Measurements from ENCODE around the gene PKNOX2.

PKNOX2 gene

GRCh38 chr11:125369808-125370207 lies 205.3 kb downstream of the PKNOX2 start:
- Mint-ChIP-seq H3K36me3 (ENCODE audit: low read depth) (no peaks in the 10 kb centered on the region), H3K4me3 (no peak overlapping the region), H3K27ac (no peak overlapping the region), H3K9me3 (no peaks in the 10 kb centered on the region), H3K4me1 (ENCODE audit: low read depth) (no peaks in the 10 kb centered on the region), H3K27me3 (ENCODE audit: low read depth) (peaks cover 25% of the 10 kb centered on the region)
- no peak for DNase-seq (ENCODE audit: low spot score)

- DNase-seq (ENCODE audit: low spot score) = no peak
- Mint-ChIP-seq H3K4me1 (ENCODE audit: low read depth) (no peaks in the 10 kb centered on the region), H3K36me3 (ENCODE audit: low read depth) (no peaks in the 10 kb centered on the region), H3K27me3 (ENCODE audit: low read depth) (peaks cover 25% of the 10 kb centered on the region), H3K27ac (no peak overlapping the region), H3K9me3 (no peaks in the 10 kb centered on the region), H3K4me3 (no peak overlapping the region)
These were observed 206.2 kb downstream of the PKNOX2 start for GRCh38 chr11:125370561-125371389.

- H3K4me1 Mint-ChIP-seq (ENCODE audit: low read depth) = no peaks in the 10 kb centered on the region
- H3K9me3 Mint-ChIP-seq = no peaks in the 10 kb centered on the region
- DNase-seq (ENCODE audit: low spot score) = no peak
- H3K27ac Mint-ChIP-seq = no peak overlapping the region
- no peak overlapping the region for H3K4me3 Mint-ChIP-seq
- peaks cover 25% of the 10 kb centered on the region for H3K27me3 Mint-ChIP-seq (ENCODE audit: low read depth)
- no peaks in the 10 kb centered on the region for H3K36me3 Mint-ChIP-seq (ENCODE audit: low read depth)
These were observed 206.9 kb downstream of the PKNOX2 start for GRCh38 chr11:125371431-125371935.

- no peak overlapping the region for H3K4me3 Mint-ChIP-seq
- H3K27ac Mint-ChIP-seq = no peak overlapping the region
- H3K36me3 Mint-ChIP-seq (ENCODE audit: low read depth) = no peaks in the 10 kb centered on the region
- H3K9me3 Mint-ChIP-seq = no peaks in the 10 kb centered on the region
- no peak for DNase-seq (ENCODE audit: low spot score)
- H3K27me3 Mint-ChIP-seq (ENCODE audit: low read depth) = peaks cover 25% of the 10 kb centered on the region
- no peaks in the 10 kb centered on the region for H3K4me1 Mint-ChIP-seq (ENCODE audit: low read depth)
These were observed 207.5 kb downstream of the PKNOX2 start for GRCh38 chr11:125372088-125372487.

DNA sequence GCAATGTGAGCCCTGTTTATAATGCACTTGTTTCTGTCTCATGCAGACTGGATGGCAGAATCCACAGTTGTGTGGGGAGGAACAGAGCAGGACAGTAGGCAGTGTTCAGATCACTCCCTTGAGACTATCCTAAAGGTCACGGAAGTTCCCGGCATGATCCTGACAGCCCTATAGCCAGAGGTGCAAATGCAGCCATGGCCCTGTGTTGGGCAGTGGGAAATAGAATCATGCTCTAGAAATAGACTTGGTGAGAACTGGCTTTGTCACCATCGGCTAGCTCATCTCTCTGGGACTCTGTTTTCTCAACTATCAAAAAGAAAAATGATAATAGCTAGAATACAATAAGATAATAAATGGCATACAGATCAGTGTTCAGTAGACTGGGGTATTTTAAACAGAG lies 208.4 kb downstream of the PKNOX2 start:
- Mint-ChIP-seq H3K27ac (no peak overlapping the region), H3K4me3 (no peak overlapping the region), H3K27me3 (ENCODE audit: low read depth) (peaks cover 25% of the 10 kb centered on the region), H3K9me3 (no peaks in the 10 kb centered on the region), H3K4me1 (ENCODE audit: low read depth) (no peaks in the 10 kb centered on the region), H3K36me3 (ENCODE audit: low read depth) (no peaks in the 10 kb centered on the region)
- no peak for DNase-seq (ENCODE audit: low spot score)

DNA sequence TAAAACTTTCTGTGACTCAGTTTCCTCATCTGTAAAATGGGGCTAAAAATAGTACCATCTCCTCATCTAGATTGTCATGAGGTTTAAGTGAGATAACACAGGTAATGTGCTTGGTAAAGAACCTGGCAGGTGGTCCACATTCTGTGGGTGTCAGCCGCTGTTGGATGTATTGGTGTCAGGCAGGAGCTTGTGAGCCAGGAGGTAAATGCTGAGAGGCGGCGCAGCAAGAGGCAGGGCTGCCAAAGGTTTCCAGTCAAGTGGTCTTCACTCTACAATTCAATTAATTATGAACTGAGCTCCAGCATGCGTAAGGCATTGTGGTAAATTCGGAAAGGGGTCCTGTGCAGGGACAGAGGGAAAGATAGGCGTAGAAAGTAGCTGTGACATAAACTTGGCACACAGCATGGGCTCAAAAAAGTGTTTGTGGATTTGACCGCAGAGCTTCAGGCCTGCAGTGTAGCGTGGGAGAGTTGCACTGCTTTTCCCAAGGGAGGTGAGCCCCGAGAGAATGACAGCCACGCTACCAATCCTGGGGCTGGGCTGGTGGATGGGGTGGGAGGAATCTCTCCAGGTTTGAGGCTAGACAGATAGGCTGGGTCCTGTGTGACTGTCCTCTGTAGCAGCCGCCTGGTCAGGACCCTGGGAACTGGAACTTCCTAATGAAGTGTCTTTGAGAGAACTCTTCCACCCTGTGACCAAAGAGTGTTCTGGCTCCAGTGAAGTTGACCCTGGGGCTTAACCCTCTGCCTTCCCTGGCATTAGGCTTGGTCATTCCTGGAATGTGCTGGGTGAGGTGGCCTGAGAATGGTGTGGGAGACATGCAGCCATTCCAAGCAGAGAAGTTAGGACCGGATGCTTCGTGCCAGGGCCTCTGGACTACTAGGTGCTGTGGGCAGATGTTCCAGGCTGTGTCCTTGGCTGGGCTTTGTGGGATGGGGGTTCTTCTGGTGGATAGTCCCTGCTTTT lies 209.2 kb downstream of the PKNOX2 start:
- Mint-ChIP-seq H3K36me3 (ENCODE audit: low read depth) (no peaks in the 10 kb centered on the region), H3K4me3 (no peak overlapping the region), H3K27ac (no peak overlapping the region), H3K4me1 (ENCODE audit: low read depth) (no peaks in the 10 kb centered on the region), H3K9me3 (no peaks in the 10 kb centered on the region), H3K27me3 (ENCODE audit: low read depth) (peaks cover 26% of the 10 kb centered on the region)
- no peak for DNase-seq (ENCODE audit: low spot score)

GRCh38 chr11:125374398-125374797 lies 209.8 kb downstream of the PKNOX2 start:
- no peak overlapping the region for H3K27ac Mint-ChIP-seq
- H3K36me3 Mint-ChIP-seq (ENCODE audit: low read depth) = no peaks in the 10 kb centered on the region
- peaks cover 26% of the 10 kb centered on the region for H3K27me3 Mint-ChIP-seq (ENCODE audit: low read depth)
- H3K4me3 Mint-ChIP-seq = no peak overlapping the region
- H3K4me1 Mint-ChIP-seq (ENCODE audit: low read depth) = no peaks in the 10 kb centered on the region
- no peak for DNase-seq (ENCODE audit: low spot score)
- H3K9me3 Mint-ChIP-seq = no peaks in the 10 kb centered on the region

DNA sequence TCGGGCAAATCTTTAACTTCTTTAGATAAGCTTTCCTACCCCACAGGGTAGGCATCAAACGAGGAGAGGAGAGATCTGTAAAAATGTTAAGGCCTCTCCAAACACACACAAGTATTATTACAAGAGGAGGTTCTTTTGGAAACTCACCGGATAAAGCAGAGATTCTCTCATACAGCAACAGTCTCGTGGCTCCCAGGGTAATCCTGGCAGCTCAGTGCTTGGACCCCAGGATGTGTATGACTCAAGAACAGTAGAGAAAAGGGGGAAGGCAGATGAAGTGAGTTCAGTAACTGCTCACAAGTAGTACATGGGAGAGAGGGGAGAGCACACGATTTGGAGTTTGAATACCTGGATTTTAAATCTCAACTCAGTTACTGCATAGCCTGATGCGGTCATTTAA lies 210.6 kb downstream of the PKNOX2 start:
- no peak overlapping the region for H3K4me3 Mint-ChIP-seq
- H3K36me3 Mint-ChIP-seq (ENCODE audit: low read depth) = no peaks in the 10 kb centered on the region
- no peak overlapping the region for H3K27ac Mint-ChIP-seq
- no peaks in the 10 kb centered on the region for H3K4me1 Mint-ChIP-seq (ENCODE audit: low read depth)
- no peaks in the 10 kb centered on the region for H3K9me3 Mint-ChIP-seq
- peaks cover 24% of the 10 kb centered on the region for H3K27me3 Mint-ChIP-seq (ENCODE audit: low read depth)
- no peak for DNase-seq (ENCODE audit: low spot score)

DNA sequence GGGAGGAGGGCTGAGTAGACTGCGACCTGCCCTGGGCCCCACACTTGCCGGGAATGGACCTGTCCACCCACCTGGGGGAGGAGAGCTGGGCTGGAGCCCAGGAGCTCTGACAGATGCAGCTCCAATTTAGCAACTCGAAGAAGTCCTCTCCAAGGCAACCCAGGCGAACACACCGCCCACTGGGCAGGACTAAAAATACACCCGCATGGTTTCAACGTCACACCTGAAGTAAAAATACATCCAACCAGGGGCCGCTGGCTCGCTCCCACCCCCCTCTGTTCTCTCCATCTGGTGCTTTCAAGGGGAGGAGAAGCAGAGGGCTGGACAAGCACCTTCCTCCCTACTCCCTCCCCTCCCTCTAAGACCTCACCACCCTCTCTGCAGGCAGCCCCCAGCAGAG lies 211.6 kb downstream of the PKNOX2 start:
- H3K4me1 Mint-ChIP-seq (ENCODE audit: low read depth) = no peaks in the 10 kb centered on the region
- H3K4me3 Mint-ChIP-seq = no peak overlapping the region
- H3K9me3 Mint-ChIP-seq = no peaks in the 10 kb centered on the region
- H3K36me3 Mint-ChIP-seq (ENCODE audit: low read depth) = no peaks in the 10 kb centered on the region
- no peak overlapping the region for H3K27ac Mint-ChIP-seq
- no peak for DNase-seq (ENCODE audit: low spot score)
- peaks cover 15% of the 10 kb centered on the region for H3K27me3 Mint-ChIP-seq (ENCODE audit: low read depth)

DNA sequence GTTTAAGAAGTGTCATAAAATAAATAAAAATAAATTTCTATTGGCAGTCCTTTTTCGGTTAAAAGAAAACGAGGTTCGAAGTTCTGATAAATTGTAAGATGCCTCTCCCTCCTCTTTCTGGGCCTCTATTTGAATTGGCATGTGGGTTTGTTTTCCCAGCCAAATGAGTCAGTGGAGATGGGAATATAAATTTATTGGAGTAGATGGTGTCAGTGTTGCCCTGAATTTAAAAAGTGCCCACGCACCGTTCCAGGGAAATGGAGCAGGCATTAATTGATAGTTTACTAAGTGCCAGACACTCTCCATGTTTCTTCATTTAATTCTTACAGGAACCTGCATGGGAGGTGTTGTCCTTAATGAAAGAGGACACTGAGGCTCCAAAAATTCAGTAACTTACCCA lies 212.3 kb downstream of the PKNOX2 start:
- DNase-seq (ENCODE audit: low spot score) = no peak
- no peaks in the 10 kb centered on the region for H3K36me3 Mint-ChIP-seq (ENCODE audit: low read depth)
- no peaks in the 10 kb centered on the region for H3K9me3 Mint-ChIP-seq
- peaks cover 12% of the 10 kb centered on the region for H3K27me3 Mint-ChIP-seq (ENCODE audit: low read depth)
- no peak overlapping the region for H3K4me3 Mint-ChIP-seq
- no peak overlapping the region for H3K27ac Mint-ChIP-seq
- no peaks in the 10 kb centered on the region for H3K4me1 Mint-ChIP-seq (ENCODE audit: low read depth)

- no peaks in the 10 kb centered on the region for H3K36me3 Mint-ChIP-seq (ENCODE audit: low read depth)
- no peaks in the 10 kb centered on the region for H3K4me1 Mint-ChIP-seq (ENCODE audit: low read depth)
- no peak overlapping the region for H3K4me3 Mint-ChIP-seq
- H3K9me3 Mint-ChIP-seq = no peaks in the 10 kb centered on the region
- peaks cover 3% of the 10 kb centered on the region for H3K27me3 Mint-ChIP-seq (ENCODE audit: low read depth)
- H3K27ac Mint-ChIP-seq = no peak overlapping the region
- no peak for DNase-seq (ENCODE audit: low spot score)
These were observed 213.5 kb downstream of the PKNOX2 start for GRCh38 chr11:125378083-125378482.

DNA sequence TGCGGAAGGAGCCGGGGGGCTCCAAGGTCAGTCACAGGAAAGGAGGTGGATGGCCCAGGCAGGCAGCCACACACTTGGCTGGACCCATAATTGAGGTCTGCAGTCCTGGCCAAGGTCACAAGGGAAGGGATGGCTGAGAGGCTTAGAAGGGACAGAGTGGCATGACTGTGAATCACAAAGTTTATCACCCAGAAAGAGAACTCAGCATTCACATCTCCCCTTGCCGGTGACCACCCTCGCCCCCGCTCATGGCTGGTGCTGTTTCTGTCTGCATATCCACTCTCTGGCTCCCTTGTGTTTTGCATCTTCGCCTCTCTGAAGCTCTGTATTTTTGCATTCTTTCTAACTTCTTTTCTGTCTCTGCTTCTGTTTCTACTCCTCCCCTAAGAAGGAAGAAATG lies 214.0 kb downstream of the PKNOX2 start:
- Mint-ChIP-seq H3K27me3 (ENCODE audit: low read depth) (peaks cover 3% of the 10 kb centered on the region), H3K9me3 (no peaks in the 10 kb centered on the region), H3K4me1 (ENCODE audit: low read depth) (no peaks in the 10 kb centered on the region), H3K4me3 (no peak overlapping the region), H3K36me3 (ENCODE audit: low read depth) (no peaks in the 10 kb centered on the region), H3K27ac (no peak overlapping the region)
- DNase-seq (ENCODE audit: low spot score) = no peak

DNA sequence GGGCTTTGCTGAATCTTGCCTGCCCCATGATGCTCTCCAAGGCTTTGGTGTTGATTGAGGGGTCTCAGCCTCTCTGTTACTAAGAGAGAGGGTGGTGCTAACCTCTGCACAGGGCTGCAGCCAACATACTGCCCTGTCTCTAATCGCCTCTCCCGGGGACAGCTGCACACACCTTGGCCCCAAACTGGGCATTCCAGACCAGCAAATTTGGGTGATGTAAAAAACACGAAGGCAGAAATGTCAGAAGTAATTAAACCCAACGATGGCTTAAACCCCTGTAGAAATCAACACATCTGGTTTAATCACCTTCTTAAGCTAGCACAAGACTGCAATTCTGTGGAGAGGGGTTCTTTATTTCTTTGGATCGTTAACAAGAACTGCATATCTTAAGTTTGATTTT lies 215.0 kb downstream of the PKNOX2 start:
- no peaks in the 10 kb centered on the region for H3K36me3 Mint-ChIP-seq (ENCODE audit: low read depth)
- H3K27ac Mint-ChIP-seq = no peak overlapping the region
- peaks cover 3% of the 10 kb centered on the region for H3K27me3 Mint-ChIP-seq (ENCODE audit: low read depth)
- no peak overlapping the region for H3K4me3 Mint-ChIP-seq
- no peaks in the 10 kb centered on the region for H3K4me1 Mint-ChIP-seq (ENCODE audit: low read depth)
- no peaks in the 10 kb centered on the region for H3K9me3 Mint-ChIP-seq
- DNase-seq (ENCODE audit: low spot score) = no peak

DNA sequence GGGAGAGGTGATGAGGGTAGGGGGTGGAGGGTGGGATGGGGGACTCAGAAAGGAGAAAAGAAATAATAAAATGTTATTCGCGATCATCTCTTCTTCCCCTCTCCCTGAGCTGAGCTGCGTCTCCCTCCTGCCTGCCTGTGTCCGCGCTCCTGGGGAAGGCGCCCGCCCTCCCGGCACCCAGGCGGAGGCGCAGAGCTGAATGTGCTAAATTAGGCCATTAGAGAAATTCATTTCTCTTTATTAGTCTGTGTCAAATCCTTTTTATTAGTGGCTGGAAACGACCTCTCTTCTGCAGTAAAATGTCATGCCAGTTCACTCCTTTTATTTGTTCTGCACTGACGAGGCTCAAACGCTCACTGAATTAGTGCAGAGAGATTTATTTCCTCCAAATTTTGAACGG lies 215.4 kb downstream of the PKNOX2 start:
- peaks cover 3% of the 10 kb centered on the region for H3K27me3 Mint-ChIP-seq (ENCODE audit: low read depth)
- no peak for DNase-seq (ENCODE audit: low spot score)
- no peaks in the 10 kb centered on the region for H3K36me3 Mint-ChIP-seq (ENCODE audit: low read depth)
- H3K4me3 Mint-ChIP-seq = no peak overlapping the region
- H3K4me1 Mint-ChIP-seq (ENCODE audit: low read depth) = no peaks in the 10 kb centered on the region
- no peaks in the 10 kb centered on the region for H3K9me3 Mint-ChIP-seq
- H3K27ac Mint-ChIP-seq = no peak overlapping the region

Data from T-helper 2 cell treated with Interferon-gamma antibody and Interleukin-4, amounts not matched to agents 5 μg/mL and 100 μg/mL, for 36 hours (primary cell).